ENCODE measurements around the gene CHST11.
"Not testable (repeated sequence)": the region's sequence is repeated elsewhere in the genome, so short reads cannot be mapped to it uniquely, and the experiment has no call there.

Gene CHST11

DNA sequence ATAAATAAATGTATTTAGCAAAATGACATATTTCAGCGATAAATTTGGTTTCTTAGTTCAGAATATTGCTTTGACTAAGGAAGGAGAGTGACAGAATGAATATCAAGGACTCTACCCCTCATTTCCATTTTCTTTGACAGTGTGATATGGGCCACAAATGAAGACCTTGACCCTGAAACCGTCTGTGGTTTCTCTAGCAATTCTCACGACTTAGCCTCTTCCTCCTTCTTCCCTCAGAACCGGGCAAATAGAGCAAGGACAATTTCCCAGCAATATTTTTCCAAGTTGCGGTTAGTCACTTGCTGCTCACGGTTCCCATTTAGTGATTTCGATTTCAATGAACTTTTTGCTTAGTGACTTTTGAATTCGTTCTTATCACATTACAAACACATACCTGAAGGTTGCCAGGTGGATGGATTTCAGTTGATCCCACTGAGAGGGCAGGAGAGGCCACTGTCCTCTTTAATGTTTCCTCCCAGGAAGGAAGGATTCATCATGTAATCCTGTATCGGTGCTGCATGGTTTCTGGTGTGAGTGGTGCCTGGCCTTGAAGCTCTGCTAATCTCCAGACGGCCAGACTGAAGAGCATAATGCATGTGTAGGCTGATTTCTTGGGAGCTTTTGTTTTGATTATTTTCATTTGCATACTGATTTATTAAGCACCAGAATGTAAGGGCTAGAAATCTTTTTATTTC is 77.6 kb downstream of the CHST11 start:
- DNase-seq: no peak

DNA sequence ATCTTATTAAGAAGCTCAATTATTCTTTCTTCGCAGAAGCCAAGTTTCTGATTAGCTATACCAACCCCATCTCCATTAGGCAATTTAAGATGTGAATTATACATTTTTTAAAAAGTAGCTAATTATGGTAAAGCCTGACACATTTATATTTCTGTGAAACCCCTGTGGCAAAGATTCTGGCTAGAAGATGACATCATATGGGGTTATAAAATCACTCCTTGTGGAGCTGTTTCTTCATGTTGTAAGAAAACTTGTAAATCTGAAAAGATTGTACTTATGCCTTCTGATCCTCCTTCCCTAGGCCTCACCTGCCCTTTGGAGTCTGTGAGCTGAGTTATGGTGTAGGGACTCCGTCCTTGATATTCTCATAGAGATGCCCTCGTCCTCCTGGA is 78.1 kb downstream of the CHST11 start:
- no peak for DNase-seq

DNA sequence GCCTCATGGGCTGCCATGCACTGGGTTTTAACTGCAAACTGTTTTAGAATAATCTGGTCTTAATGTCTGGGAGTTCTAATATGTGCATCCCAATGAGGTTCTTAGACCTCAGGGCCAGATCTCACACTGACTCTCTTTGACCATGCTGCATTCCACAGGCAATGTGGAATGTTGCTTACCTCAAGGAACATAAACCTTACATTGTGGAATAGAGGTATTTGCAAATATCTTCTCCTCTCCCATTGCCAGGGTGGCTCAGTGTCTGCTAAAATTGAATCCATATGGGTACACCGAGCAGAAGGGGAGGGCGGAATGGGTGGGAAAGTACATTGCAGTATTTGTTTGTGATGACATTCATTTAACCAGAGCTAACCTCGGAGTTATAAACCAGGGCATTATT is 78.6 kb downstream of the CHST11 start:
- DNase-seq: no peak

- DNase-seq: no peak
Measured at GRCh38 chr12:104536841-104537240, 80.1 kb downstream of the CHST11 start.

DNA sequence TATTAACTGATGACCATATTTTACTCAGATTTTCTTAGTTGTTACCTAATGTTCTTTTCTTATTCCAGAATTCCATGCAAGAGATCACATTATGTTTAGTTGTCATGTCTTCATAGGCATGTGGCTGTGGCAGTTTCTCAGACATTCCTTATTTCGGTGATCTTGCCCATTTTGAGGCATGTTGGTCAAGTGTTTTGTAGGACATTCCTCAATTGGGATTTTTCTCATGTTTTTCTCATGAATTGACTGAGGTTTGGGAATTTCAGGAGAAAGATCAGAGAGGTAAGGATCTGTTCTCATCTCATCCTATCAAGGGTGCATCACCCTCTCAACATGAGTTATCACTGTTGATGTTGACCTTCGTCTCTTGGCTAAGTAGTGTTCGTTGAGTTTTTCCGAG is 81.3 kb downstream of the CHST11 start:
- no peak for DNase-seq

DNA sequence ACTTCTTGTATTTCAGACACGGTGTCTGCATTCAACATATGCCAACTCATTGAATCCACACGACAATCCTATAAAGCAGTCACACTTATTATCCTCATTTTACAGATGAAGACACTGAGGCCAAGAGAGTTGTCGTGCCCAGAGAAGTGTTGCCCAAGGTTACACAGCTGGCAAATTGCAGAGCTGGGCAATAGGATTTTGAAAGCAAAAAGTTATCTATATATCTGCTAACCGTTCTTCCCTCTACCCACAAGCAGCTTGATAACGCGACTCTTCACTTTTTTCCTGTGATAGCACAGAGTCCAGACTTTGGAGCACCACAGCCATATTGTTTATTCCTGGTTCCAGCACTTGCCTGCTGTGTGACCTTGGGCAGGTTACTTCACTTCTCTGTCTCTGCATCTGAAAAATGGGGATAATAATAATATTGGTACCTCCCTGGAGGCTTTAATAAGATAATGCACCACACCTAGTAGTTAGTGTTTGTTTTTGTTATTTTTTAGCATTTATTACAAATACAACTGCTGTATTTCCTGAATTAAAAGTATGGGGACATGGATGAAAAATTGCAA is 82.2 kb downstream of the CHST11 start:
- DNase-seq: no peak

GRCh38 chr12:104544836-104545235 is 88.1 kb downstream of the CHST11 start:
- DNase-seq: no peak

DNA sequence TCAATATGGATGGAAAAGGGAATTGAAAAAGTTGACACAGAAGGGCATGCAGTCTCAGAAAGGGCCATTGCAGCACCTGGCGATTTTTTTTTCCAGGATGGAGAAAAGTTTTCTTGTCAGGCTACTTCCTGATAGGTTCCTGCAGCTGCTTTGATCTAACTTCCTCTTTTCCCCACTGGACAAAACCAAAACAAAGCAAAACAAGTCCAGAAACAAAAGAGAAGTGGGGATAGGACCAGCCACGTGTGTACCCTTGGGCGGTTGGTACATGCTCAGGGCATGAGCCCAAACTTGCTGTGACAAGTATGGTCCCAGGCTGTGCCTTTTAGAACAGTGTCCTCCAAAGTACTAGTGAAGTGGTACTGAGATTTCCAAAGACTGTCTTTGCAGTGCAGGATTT is 89.8 kb downstream of the CHST11 start:
- no peak for DNase-seq

DNA sequence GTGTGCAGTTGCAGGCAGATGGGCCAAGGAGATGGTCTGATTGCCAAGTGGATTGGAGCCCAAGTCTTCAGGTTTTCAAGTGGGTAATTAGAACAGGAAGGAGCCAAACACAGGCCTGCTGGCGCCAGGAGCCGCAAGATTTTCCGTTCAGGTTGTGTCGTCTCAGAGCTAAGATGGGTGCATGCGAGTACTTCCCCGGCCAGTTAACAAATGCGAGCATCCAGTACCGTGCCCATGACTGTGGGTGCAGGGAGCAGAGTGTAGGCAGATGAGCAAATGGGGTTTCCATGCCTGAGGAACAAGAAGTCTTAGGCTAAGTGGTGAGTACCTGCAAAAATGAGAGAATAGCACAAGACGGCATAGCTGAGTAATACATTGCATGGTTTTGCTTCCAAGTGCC is 90.5 kb downstream of the CHST11 start:
- DNase-seq: no peak

GRCh38 chr12:104549815-104550480 is 93.2 kb downstream of the CHST11 start:
- DNase-seq: no peak

DNA sequence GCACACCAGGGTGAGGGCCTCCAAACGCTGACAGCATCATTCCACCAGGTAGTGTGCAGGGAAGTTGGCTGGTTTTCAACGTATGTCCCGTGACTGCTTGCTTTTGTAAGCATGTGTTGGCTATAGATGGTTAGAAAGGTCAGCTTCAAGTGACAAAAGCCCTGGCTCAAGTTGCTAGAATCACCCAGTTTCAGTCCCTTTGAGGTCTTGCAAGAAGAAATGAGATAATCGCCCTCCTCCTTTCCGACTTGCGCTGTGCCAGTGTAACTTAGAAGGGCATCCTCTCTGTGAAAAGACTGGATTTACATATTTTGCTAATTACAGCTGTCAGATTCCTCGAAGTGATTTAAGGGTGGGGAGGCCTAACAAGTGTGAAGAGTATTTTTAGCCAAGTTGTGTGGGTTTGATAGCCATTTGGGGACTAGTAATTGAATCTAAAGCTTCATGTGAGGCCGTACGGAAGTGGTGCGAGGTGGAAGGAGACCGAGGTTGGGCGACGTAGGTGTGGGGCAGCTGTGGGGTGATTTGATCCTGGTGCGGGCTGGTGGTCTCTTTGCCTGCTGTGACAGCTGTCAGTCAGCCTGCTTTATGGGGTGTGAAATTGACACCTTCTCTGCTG is 94.7 kb downstream of the CHST11 start:
- no peak for DNase-seq

GRCh38 chr12:104553421-104553820 is 96.7 kb downstream of the CHST11 start:
- DNase-seq: no peak

DNA sequence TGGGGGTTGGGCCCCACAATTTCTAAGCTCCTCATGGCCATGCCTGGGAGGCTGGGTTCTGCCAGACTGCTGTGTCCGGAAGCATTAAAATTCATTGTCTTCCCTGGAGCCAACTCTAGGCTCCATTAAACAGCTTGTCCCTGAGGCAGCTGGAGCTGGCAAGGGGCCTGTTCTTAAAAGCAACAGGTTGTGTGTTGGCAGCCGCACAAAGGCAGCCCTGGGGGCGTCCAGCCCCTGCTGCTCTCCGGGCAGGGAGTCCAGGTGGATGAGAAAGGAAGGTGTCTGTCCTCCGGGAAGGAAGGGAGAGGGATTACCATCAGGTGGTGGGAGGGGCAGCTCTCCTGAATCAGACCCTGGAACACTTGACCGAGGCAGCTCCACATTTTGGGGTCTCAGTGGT is 98.9 kb downstream of the CHST11 start:
- DNase-seq: no peak

GRCh38 chr12:104557488-104558195 is 100.9 kb downstream of the CHST11 start:
- no peak for DNase-seq

GRCh38 chr12:104560881-104561280 is 104.1 kb downstream of the CHST11 start:
- no peak for DNase-seq

- DNase-seq: no peak
Measured at GRCh38 chr12:104562763-104563162, 106.0 kb downstream of the CHST11 start.

GRCh38 chr12:104564662-104565061 is 107.9 kb downstream of the CHST11 start:
- DNase-seq: not testable (repeated sequence)

GRCh38 chr12:104565606-104566243 is 109.0 kb downstream of the CHST11 start:
- no peak for DNase-seq

DNA sequence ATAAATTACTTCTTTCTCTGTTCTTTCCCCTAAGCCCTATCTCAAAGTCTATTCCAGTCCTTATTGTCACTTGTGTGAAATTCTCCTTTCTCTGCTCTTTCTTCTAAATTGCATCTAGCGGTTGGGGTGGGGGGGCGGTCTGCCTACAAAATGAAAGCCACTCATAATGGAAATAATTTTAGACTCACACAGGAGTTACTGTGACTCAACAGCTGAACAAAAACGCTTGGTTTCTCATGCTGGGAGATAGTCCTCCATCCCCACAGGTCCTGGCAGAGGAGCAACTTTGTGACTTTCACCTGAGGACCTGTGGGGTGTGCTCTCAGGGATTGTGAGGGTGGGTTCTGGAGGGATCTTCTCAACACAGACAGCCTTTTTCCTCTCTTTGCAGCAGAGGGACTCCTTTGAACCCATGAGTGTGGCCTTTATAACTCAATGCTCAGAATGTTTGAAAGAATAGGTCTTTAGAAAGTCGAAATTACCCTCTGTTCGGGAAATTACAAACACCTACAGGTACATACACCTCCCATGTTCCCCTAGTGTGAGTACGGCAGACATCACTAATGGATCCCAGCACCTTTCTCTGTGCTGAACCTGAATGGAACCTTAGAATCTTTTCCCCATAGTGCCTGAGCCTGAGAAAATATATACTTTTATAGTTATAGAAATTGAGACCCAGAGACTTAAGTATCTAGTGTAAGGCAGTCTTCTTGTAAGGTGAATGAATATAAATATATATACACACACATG is 109.7 kb downstream of the CHST11 start:
- peak; percentile 29 for DNase-seq

DNA sequence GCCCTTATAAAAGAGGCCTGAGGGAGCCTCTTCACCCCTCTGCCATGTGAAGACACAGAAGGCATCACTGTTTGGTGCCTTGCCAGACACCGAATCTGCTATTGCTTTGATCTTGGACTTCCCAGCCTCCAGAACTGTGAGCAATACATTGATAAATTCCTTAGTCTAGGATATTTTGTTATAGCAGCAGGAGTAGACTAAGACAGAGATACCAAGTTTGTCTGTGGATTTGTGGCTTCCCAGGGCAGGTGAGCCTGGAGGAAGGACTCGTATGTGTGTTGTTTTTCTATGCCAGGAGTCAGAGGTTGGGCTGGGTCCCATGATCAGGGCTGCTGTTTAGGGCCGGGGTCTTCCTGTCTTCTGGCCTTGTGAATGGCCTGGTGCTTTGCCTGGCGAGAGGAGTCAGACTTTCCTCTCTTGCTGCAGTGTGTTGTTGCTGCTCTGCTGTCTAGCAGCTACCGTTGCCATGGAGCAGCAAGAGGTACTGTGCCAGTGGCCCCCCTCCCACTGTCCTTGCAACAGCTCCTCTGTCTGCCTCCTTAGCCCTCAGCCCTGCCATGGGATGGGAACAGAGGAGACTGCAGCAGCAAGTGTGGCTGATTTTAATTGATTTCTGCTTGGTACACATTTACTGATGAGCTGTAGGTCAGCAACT is 111.2 kb downstream of the CHST11 start:
- DNase-seq: no peak

DNA sequence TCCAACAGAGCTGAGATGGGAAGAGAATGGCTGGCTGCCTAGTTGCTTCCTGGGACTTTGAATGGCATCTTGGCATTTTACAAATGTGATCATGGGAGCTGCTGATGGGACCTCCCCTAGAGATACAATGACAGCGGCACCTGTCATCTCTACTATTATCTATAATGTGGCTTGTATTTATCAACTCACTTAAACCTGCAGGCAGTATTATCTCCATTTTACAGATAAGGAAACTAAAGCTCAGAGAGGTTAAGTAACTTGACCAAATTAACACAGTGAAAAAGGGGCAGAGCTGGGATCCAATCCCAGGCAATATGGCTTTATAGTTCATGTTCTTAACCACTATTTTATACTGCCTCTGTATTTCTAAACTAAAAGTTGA is 111.7 kb downstream of the CHST11 start:
- DNase-seq: no peak

DNA sequence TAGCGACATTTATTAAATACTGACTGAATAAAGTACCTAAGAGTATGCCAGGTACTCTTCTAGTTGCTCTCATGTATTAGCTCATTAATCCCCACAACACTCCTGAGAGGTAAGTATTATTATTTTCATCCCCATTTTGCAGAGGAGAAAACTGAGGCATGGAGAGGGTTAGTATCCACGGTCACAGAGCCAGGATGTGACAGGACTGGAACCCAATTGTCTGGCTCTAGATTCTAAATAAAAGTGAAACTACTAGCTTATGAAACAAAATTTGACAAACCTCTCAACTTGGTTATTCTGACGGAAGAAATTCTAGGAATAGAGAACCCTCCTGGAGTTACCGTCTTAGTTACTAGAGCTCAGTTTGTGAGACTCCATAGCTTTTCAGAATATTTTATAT is 112.2 kb downstream of the CHST11 start:
- no peak for DNase-seq
